HCT116 (cell line): ENCODE data around the gene BET1L.

ENCODE experiments used
- CBX3 ChIP-seq: IDR thresholded peaks from 2 replicates; pipeline ENCODE4 v1.6.1; 2012; ENCODE audit warnings: low read depth
- CEBPB ChIP-seq: IDR thresholded peaks from 2 replicates; pipeline ENCODE4 v1.6.1; 2012; ENCODE audit warnings: low read depth
- CTCF ChIP-seq, 3 experiments: fragments of 200-600 bp in 1 of 3; sonication (generic) in 1 of 3; IDR thresholded peaks in 2 of 3; conservative IDR thresholded peaks in 1 of 3; 2 replicates each; pipeline ENCODE4 v1.5.1; 2012 to 2017; ENCODE audit warnings: low read depth in 2 of 3, low read length in 2 of 3, antibody characterized with exemption in 1 of 3, borderline replicate concordance in 1 of 3, control low read depth in 1 of 3, mild to moderate bottlenecking in 1 of 3, mixed read lengths in 1 of 3, mixed run types in 1 of 3, moderate library complexity in 1 of 3; ENCODE audit not compliant: insufficient read depth in 1 of 3
- EZH2 ChIP-seq: fragments of 200-600 bp; sonication (generic); IDR thresholded peaks from 2 replicates; pipeline ENCODE4 v1.6.1; 2017; ENCODE audit warnings: antibody characterized with exemption, mixed run types
- FOSL1 ChIP-seq: IDR thresholded peaks from 2 replicates; pipeline ENCODE4 v1.6.1; 2012; ENCODE audit warnings: low read depth
- POLR2AphosphoS5 ChIP-seq: IDR thresholded peaks from 2 replicates; pipeline ENCODE4 v1.6.1; 2011; ENCODE audit warnings: mild to moderate bottlenecking, low read depth, low read length, moderate library complexity
- SP1 ChIP-seq: IDR thresholded peaks from 2 replicates; pipeline ENCODE4 v1.6.1; 2012; ENCODE audit warnings: low read depth
- YY1 ChIP-seq: IDR thresholded peaks from 2 replicates; pipeline ENCODE4 v1.6.1; 2011; ENCODE audit warnings: low read length, low read depth, moderate library complexity, mild to moderate bottlenecking; ENCODE audit not compliant: insufficient replicate concordance; ENCODE audit errors: extremely low read depth
- TF ChIP-seq, protein P1 (sequence below): IDR thresholded peaks from 2 replicates; pipeline ENCODE4 v1.6.1; 2012

DNA sequence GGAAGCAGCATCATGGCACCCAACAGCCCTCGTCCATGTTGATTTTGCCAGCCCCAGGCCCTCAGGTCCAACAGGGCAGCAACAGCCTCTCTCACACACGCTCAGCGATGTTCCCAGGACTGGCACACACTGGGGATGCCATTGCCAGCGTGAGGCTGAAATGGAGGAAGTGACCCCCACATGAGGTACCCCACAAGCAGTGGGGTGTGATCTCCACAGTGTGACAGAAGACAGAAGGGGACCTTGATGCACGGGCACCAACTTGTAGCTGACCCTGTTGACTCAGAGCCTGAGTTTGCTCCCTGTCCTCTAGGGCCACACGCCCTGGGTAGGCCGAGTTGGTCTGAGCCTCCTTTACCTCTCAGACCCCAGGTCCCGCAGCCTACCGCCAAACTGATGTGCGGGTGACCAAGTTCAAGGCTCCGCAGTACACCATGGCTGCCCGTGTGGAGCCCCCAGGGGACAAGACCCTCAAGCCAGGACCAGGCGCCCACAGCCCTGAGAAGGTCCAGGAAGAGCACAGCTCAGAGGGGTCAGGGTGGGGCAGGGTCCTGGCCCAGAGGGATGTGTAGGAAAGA lies 8.1 kb downstream of the BET1L start:
- TF ChIP-seq, protein P1, sequence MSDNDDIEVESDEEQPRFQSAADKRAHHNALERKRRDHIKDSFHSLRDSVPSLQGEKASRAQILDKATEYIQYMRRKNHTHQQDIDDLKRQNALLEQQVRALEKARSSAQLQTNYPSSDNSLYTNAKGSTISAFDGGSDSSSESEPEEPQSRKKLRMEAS = no peak
- TF ChIP-seq SP1 (no peak), YY1 (no peak), CEBPB (no peak), POLR2AphosphoS5 (0 out of 2 replicates have a peak, but pooled peaks have one; percentile 11), CTCF (IDR thresholded peaks at IDR 0.05 in 2 of 3, conservative IDR thresholded peaks at IDR 0.05 in 1 of 3; ENCODE audit: borderline replicate concordance in 1 of 3, insufficient read depth in 1 of 3, low read depth in 2 of 3, low read length in 2 of 3) (no peak), FOSL1 (no peak), CBX3 (no peak), EZH2 (no peak)
